DMS53 treated with DMSO at 0.1 percent for 48 hours (cell line): Measurements from ENCODE around the gene KCNJ2.

ENCODE experiments used
- DNase-seq: peaks from one replicate; lab custom pipeline; 2025; ENCODE audit not compliant: unreplicated experiment; lab: John Stamatoyannopoulos, UW

Gene KCNJ2

DNA sequence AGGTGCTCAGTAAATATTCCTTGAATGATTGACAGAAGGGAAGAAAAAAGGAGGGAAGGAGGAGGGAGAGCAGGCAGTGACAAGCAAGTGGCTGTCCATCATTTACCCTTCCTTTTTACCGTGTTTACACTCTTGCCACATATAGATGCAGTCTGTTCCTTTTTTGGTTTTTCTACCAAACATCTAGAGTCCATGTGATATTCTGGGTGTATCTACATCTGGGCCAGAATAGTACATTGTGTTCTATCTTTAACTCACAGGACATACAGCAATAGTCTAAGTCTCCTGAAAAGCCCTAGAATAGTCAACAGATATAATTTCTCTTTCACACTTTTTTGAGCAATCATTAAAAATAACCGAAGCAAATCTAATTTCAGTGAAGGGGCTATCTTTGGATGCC, 33.5 kb downstream of the KCNJ2 start:
- DNase-seq, result no peak

GRCh38 chr17:70204431-70204830, 35.1 kb downstream of the KCNJ2 start:
- no peak for DNase-seq

- DNase-seq, result no peak
Observed at GRCh38 chr17:70205401-70205800, 36.1 kb downstream of the KCNJ2 start.

DNA sequence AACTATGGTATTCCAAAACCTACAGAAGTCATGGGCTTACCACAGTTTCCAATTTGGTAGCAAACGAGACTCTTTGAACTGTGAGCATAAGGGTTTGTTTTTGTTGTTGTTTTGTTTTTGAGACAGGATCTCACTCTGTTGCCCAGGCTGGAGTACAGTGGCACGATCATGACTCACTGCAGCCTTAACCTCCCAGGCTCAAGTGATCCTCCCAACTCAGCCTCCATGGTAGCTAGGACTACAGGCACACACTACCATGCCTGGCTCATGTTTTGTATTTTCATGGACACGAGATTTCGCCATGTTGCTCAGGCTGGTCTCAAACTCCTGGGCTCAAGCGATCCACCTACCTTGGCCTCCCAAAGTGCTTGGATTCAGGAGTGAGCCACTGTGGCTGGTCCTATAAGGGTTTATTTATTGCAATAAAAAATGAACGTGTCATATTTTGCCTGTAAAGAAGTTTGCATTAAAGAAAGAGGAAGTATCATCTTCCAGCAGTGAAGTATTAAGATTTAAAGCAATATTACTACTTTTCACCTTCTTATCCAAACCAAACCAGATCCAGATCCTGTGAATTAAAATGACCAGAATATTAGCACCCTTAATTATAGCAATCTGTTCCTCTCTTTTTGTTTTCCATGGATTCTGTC, 37.2 kb downstream of the KCNJ2 start:
- DNase-seq, result no peak

GRCh38 chr17:70207184-70207583, 37.9 kb downstream of the KCNJ2 start:
- DNase-seq, result no peak

- no peak for DNase-seq
Observed at GRCh38 chr17:70208080-70208794, 38.9 kb downstream of the KCNJ2 start.

DNA sequence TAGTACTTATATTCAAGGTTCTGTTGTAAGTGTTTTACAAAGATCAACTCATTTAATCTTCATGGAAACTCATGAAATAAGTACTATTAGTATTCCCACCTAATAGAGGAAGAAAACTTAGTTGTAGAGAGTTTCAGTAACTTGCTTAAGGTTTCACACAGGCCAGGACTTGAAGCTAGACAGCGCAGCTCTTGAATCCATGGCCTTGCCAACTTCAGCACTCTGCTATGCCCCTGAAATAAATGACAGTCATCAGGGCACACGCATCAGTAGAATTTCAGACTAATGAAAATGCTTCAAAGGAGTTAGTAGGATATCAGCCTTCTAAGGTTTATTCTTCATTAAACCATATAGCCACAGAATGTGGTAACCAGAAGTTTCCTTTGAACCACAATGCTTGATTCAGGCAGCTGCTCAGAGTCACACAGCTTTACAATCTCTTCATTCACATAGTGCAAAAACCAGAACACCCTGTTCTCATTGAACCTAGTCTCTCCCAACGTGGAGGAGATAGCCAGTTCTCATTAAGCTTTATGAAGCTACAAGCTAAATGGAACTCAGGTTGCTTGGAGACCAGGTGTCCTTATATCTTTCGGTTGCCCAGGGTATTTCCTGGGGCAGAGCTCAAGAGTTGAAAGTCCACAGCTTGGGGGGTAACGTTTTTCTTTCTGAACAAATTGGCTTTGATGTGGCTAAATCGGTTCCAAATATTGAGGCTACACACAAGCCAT, 39.7 kb downstream of the KCNJ2 start:
- DNase-seq, result no peak

- DNase-seq, result no peak
Observed at GRCh38 chr17:70215656-70216055, 46.3 kb downstream of the KCNJ2 start.

DNA sequence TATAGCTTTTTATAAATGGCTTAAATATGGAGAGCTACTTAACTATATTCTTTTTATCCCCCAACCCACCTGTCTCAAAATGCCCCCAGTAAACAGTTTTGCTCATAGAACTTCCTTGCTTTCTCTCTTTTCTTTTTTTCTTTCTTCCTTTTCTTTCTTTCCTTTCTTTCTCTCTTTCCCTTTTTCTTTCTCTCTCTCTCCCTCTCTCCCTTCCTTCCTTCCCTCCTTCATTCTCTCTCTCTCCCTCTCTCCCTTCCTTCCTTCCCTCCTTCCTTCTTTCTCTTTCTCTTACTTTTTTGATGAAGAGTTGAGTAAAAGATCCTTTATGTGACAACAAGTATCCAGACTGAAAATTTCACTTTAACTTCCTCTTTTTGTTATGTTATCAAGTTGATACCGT, 48.2 kb downstream of the KCNJ2 start:
- DNase-seq, result no peak

DNA sequence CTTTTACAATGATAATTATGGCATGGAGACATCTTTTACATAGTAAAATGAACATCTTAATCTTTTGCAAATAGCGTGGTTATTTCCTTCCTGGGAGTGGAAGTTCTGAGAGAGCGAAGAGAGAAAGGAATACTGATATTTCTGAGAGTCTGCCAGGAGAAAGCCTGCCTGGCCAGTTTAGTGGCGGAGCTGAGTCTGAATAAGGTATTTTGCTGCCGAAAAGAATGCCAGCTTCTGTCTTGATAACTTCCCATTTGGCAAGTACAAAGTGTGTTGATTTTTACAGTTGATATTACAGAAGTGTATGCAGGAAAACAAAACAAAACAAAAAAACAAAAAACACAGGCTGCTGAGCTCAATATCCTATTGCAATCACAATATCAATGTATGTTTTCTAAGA, 55.9 kb downstream of the KCNJ2 start:
- DNase-seq, result no peak
